ENCODE measurements around the gene PDE4D.

The PDE4D gene

DNA sequence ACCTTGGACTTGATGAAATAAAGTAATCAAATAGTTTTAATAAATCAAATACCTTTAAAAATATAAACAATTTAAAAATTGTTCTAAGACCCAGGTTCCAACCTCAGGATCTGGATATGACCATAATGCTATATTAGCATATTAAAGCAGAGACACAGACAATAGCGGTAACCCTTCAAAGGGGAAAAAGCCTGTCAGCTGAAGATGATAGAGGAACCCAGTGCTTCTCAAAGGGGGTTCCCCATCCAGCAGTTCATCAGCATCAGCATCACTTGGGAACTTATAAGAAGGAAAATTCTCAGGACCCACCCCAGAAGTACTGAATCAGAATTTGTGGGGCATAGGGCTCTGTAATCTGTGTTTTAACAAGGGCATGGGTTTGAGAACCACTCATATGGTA is 791.1 kb downstream of the PDE4D start:
- DNase-seq (ENCODE audit: low read depth) = no peak

GRCh38 chr5:59100875-59101274 is 792.7 kb downstream of the PDE4D start:
- no peak for DNase-seq (ENCODE audit: low read depth)

DNA sequence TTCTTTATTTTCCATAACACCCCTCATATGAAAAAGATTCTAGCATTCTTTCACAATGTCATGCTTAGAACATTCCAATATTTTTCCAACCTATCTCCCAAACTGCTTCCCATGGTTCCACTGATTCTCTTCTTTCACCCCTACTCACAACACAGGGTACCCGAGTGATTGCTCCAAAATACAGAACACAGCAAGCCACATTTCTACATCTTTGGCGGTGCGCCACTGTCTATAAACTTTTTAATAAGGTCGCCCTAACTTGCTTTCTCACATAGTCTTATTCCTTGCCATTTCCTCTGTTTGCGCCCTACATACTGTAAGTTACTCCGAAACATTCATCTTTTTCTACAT is 793.6 kb downstream of the PDE4D start:
- DNase-seq (ENCODE audit: low read depth) = no peak

- DNase-seq (ENCODE audit: low read depth) = peak; percentile 4
Observed at GRCh38 chr5:59099270-59099994, 794.1 kb downstream of the PDE4D start.

- no peak for DNase-seq (ENCODE audit: low read depth)
Observed at GRCh38 chr5:59098743-59099142, 794.8 kb downstream of the PDE4D start.

DNA sequence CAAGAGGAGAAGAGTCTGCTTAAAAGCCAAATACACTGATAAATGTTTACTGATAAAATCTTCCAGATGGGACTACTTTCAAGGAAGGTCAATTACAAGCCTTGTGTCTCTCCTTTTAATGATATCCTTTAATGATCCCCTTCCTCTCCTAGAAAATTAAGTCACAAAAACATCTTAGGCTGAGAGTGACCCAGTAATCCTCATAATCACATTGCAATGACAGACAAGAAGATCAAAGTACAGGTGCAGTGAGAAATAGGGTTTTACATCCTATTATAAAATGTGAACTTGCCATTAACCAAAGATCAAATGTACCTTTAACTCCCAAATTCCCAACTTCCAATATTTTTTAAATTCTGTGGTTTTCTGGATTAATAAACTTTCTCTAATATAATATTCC is 795.8 kb downstream of the PDE4D start:
- no peak for DNase-seq (ENCODE audit: low read depth)

- DNase-seq (ENCODE audit: low read depth) = no peak
Observed at GRCh38 chr5:59097116-59097515, 796.4 kb downstream of the PDE4D start.

DNA sequence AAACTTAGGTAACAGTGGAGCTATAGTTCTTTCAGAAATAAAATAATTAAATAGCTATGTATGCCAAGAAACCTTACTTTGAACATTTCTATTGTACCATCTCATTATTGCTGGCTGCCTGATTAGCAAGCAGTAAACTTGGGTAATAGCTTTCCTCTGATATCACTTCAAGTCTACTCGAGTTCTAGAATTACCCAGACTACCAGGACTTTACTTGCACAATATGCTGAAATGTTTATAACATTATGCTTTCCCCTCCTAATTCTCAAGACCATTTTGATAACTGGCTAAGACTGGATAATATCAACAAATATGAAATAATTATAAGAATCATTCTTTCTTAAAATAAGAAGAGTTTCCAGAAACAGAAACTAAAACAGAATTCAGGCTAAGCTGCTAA is 798.0 kb downstream of the PDE4D start:
- DNase-seq (ENCODE audit: low read depth) = no peak

DNA sequence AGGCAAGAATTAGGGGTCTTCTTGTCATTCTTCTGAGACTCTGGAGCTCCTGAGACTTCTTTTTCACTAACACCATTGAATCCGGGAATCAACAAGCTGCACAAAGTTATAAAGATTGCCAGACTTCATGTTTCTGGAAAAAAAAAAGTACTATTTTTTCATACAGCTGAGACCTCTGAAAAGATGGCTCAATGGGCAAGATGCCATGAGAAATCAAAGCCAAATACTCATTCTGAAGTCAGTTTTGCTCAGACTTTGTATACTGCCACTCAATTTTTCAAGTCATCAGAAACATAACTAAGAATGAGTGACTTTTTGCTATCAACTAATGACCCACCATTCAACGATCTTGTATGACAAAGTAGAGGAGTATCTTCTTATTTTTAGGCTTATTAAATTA is 798.7 kb downstream of the PDE4D start:
- no peak for DNase-seq (ENCODE audit: low read depth)

DNA sequence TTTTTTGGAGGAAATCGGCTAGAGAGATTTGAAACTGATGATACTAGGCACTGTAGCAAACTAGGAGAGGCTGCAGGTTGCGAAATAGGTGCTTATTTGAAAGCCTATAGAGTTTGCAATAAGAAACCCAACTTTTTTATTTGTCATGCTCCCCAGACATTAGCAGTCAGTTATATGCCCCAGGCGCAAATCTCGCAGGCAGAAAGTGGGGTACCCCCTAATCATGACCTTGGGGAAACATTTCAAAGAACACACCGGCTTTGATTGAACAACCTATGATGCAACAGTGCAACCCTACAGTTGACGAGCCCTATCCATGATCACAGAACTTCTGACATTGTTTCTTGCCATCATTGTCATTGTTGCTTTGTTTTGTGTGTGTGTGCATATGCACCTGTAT is 800.2 kb downstream of the PDE4D start:
- no peak for DNase-seq (ENCODE audit: low read depth)

GRCh38 chr5:59092758-59093157 is 800.8 kb downstream of the PDE4D start:
- no peak for DNase-seq (ENCODE audit: low read depth)

DNA sequence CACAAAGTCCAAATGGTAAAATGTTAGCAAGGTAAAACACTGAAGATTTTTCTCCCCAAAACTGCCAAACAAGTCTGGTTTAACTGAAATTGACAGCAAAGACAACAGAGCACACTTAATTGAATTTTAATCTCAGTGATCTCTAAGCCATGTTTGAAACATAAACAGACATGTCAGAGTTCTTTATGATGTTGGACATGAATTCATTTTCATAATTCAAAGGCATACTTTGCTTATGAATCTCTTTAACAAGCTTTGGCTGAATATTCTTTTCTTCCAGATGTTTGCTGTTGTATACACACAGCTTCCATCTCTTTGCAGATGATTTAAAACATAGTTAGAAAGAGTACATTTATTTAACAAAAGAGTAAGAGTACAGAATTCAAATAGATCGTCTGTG is 801.6 kb downstream of the PDE4D start:
- no peak for DNase-seq (ENCODE audit: low read depth)

DNA sequence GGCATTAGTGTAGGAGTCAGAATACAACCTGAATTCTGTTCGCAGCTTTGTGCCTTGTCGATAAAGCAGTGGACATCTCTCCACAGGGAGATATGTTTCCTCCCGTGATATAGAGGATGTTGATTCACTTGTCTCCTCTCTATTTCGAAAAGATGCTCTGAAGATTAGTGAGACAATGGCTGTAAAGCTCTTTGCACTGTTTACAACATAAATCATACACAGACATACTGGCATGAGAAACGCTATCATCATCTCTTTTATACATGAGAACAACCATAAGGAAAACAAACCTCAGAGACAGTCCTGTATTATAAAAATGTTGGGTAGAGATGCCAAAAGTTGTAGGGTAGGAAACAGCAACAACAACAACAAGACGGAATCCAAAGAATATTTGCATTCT is 803.2 kb downstream of the PDE4D start:
- no peak for DNase-seq (ENCODE audit: low read depth)

DNA sequence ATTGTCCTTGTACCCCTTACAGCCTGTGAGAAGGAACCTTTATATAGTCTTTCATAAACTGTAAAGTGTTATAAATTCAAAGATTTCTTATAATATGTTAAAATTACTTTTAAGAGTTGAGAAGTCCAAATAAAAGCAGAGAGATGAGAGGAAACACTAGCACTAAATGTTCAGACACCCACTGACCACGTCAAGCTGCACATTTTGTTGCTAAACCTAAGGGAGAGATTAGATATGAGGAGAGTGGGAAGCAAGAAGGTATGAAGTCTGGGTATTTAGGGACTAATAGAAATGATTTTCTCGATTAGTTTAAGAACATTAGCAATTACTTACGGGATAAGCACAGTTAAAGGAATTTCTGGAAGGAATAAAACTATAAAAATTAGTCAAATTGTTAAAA is 803.8 kb downstream of the PDE4D start:
- no peak for DNase-seq (ENCODE audit: low read depth)

DNA sequence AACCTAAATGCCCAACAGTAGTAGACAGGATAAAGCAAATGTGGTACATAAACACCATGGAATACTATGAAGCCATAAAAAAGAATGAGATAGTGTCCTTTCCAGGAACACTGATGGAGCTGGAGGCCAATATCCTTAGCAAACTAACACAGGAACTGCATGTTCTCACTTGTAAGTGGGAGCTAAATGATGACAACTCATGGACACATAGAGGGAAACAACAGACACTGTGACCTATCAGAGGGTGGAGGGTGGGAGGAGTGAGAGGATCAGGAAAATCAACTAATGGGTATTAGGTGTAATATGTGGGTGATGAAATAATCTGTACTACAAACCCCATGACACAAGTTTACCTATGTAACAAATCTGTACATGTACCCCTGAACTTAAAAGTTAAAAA is 805.0 kb downstream of the PDE4D start:
- no peak for DNase-seq (ENCODE audit: low read depth)

DNA sequence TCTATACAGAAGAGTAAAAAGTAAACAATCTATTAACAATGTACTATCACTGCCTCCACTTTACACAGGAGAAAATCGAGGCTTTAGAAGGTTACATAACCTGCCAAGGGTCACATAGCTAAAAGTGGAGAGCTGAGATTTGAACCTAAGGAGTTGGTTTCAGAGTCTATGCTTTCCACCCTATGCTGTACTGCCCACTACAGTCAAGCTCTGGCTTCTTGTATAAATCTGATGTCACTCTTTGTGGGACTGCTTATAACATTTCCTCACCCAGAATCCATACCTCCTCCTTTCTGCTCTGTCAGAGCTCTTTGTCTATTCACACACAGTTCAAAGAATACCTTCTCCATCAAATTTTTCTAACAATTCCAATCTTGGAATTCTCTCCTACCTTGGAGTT is 807.5 kb downstream of the PDE4D start:
- DNase-seq (ENCODE audit: low read depth) = no peak

DNA sequence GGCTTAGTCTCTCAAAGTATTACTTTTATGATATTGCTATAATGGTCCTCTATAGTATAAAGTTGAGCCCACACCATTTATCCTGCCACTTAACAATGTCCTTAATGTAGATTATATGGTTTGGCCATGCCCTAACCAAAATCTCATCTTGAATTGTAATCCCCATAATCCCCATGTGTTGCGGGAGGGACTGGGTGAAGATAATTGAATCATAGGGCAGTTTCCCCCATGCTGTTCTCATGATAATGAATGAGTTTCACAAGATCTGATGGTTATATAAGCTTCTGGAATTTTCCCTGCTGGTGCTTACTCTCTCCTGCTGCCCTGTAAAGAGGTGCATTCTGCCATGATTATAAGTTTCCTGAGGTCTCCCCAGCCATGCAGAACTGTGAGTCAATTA is 811.8 kb downstream of the PDE4D start:
- no peak for DNase-seq (ENCODE audit: low read depth)

DNA sequence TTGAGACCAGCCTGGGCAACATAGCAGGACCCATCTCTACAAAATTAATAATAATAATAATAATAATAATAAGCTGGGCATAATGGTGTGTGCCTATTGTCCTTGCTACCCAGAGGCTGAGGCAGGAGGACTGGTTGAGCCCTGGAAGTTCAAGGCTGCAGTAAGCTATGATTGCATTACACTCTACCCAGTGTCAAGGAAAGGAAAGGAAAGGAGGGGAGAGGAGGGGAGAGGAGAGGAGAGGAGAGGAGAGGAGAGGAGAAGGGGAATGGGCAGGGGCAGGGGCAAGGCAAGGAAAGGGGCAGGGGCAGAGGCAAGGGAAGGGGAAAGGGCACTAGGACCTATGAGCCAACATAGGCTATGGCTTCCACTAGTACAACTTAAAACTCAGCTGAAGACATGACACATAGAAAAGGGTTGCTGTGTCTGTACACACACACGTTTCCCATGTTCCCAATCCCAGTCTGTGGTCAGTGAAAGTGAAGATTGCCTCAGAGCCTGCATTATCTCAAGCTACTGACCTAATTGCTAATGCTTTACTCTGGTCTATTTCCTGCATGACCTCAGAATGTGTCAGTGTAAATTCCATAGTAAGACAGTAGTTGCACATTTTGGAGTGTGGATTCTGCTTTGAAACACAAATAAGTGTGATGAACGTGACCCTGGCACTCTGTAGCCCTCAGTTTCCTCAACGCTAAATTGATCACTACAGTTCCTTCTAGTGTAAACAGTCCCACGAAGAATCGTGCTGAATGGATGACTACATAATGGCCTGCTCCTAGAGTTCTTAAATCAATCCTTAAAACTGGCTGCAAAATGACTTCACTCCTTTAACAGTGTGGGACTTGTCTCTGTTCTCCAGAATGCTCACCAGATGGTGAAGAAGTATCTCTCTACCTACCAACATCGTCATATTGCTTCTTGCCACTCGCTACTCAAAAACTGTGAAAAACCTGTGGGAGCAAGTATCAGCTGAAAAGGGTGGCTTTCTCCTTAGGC is 813.6 kb downstream of the PDE4D start:
- no peak for DNase-seq (ENCODE audit: low read depth)

GRCh38 chr5:59071755-59072549 is 821.6 kb downstream of the PDE4D start:
- no peak for DNase-seq (ENCODE audit: low read depth)

DNA sequence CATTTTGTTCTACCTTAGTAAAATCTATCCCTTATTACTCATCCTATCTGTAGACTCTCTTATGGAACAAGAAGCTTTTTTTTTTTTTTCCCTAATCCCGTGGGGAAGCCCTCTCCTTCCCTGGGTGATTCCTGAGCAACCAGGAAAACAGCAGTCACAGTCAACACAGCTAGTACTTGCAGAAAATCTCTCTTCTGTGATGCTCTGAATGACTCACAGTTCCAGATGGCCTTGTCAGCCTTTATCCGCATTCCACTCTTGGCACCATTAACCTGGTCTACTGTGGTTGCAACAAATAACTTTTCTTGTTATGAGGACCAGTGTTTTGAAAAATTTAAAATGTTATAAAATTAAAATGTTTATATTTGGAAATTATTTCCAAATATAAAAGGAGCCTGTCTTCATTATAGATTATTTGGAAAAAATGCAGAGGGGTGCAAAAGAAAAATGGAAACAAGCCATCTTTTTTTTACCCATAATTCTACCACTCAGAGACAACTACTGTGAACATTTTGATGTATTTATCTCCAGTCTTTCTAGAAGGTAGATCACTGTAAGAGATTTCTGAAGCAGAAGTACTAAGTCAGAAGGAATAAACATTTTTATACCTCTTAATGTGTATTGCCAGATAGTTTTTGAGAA is 824.0 kb downstream of the PDE4D start:
- DNase-seq (ENCODE audit: low read depth) = no peak

- no peak for DNase-seq (ENCODE audit: low read depth)
Observed at GRCh38 chr5:59067956-59068656, 825.4 kb downstream of the PDE4D start.

Measured in activated T-helper 1 cell treated with Interleukin-2 at 50 U/mL for 16 hours (primary cell).